GM12865 (cell line): ENCODE data around the gene SLC9A1.

Source experiments
- DNase-seq: peaks from one replicate; pipeline ENCODE4 v3.0.0; 2010; ENCODE audit warnings: low read depth
- H3K4me3 ChIP-seq: 2 replicates; pipeline ENCODE4 v1.5.1; 2011; ENCODE audit warnings: mild to moderate bottlenecking, low read depth, low read length, control low read depth
- TF ChIP-seq, protein P1 (sequence below): IDR thresholded peaks from 2 replicates; pipeline ENCODE4 v1.5.1; 2011; ENCODE audit warnings: low read length, control low read depth, low read depth, inconsistent platforms; ENCODE audit not compliant: insufficient read depth; ENCODE audit errors: missing control alignments

SLC9A1 gene

GRCh38 chr1:27086628-27087027 lies 68.3 kb downstream of the SLC9A1 start:
- no peak overlapping the region for H3K4me3 ChIP-seq
- no peak for DNase-seq
- TF ChIP-seq, protein P1, sequence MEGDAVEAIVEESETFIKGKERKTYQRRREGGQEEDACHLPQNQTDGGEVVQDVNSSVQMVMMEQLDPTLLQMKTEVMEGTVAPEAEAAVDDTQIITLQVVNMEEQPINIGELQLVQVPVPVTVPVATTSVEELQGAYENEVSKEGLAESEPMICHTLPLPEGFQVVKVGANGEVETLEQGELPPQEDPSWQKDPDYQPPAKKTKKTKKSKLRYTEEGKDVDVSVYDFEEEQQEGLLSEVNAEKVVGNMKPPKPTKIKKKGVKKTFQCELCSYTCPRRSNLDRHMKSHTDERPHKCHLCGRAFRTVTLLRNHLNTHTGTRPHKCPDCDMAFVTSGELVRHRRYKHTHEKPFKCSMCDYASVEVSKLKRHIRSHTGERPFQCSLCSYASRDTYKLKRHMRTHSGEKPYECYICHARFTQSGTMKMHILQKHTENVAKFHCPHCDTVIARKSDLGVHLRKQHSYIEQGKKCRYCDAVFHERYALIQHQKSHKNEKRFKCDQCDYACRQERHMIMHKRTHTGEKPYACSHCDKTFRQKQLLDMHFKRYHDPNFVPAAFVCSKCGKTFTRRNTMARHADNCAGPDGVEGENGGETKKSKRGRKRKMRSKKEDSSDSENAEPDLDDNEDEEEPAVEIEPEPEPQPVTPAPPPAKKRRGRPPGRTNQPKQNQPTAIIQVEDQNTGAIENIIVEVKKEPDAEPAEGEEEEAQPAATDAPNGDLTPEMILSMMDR, result no peak

- TF ChIP-seq, protein P1, result no peak
- no peak overlapping the region for H3K4me3 ChIP-seq
- DNase-seq, result no peak
These were observed 68.9 kb downstream of the SLC9A1 start for GRCh38 chr1:27086026-27086425.

GRCh38 chr1:27084107-27084506 lies 70.8 kb downstream of the SLC9A1 start:
- H3K4me3 ChIP-seq, result no peak overlapping the region
- DNase-seq, result no peak
- TF ChIP-seq, protein P1, result no peak

GRCh38 chr1:27077968-27078367 lies 77.0 kb downstream of the SLC9A1 start:
- no peak overlapping the region for H3K4me3 ChIP-seq
- no peak for DNase-seq
- TF ChIP-seq, protein P1, result no peak

- TF ChIP-seq, protein P1, result no peak
- H3K4me3 ChIP-seq, result no peak overlapping the region
- DNase-seq, result no peak
These were observed 78.1 kb downstream of the SLC9A1 start for GRCh38 chr1:27076803-27077202.

DNA sequence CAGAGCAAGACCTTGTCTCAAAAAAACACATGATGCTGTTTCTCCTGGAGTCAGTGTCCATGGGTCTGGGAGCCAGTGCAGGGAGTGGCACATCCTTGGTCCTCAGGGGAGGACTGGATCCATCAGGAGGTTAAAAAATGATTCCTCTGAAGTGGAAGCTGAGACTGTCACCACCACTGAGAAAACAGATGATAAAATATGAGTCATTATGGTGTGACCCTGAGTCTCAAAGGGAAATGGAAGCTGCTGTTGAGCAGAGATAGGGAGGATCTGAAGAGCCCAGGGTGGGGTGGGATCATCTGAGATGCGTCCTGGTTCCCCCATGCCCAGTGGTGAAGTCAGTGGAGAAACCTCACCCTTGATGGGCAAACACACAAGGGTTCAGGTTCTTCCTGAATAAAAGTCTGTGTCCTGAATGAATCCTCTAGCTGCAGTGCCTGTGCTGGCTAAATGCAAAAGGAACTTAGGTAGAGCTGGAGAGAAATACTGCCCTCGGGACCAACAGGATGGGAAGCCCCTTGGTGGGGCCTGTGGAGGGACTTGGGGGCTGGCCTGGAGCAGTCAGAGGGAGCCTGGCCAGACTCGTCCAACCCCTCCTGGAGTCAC lies 80.6 kb downstream of the SLC9A1 start:
- TF ChIP-seq, protein P1, result no peak
- no peak for DNase-seq
- no peak overlapping the region for H3K4me3 ChIP-seq

DNA sequence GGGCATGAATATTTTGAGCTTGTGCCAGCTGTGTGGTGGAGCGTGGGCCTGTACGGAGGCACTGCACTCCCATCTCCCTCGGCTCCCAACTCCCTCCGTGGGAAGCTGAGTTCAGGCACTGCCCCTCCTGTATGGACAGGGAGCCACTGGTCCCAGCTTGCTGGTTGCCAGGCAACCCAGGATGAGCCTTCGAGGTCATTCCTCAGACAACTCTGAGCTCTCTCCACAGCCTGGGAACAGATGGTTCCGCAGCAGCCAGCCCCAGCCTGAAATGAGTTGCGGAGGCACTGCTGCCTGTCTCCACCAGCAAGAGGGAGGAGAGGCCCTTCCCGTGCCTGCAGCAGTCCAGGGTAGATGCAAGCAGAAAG lies 83.9 kb downstream of the SLC9A1 start:
- DNase-seq, result no peak
- TF ChIP-seq, protein P1, result no peak

More for the DNA sequence above, 83.9 kb downstream of the SLC9A1 start:
- no peak overlapping the region for H3K4me3 ChIP-seq
